HL-60 (cell line): ENCODE data around the gene DIP2C.

Experiments used
- DNase-seq, 2 experiments: peaks; one replicate each; pipeline ENCODE4 v3.0.0-alpha.2; 2010 to 2020; ENCODE audit warnings: low read depth in 1 of 2, low spot score in 1 of 2
- H3K27ac ChIP-seq: fragments of 250-450 bp; sonication (Bioruptor Pico); replicated peaks from 2 replicates; pipeline ENCODE4 v1.5.1; 2020; ENCODE audit warnings: mild to moderate bottlenecking, moderate library complexity
- H3K27me3 ChIP-seq: fragments of 250-450 bp; sonication (Bioruptor Pico); 2 replicates; pipeline ENCODE4 v1.5.1; 2021; ENCODE audit warnings: mild to moderate bottlenecking, moderate library complexity; ENCODE audit not compliant: insufficient read depth, poor library complexity, severe bottlenecking
- H3K4me3 ChIP-seq: replicated peaks from 2 replicates; pipeline ENCODE4 v1.5.1; 2011; ENCODE audit warnings: mild to moderate bottlenecking, control low read depth, low read length; ENCODE audit not compliant: insufficient read depth
- CTCF ChIP-seq: IDR thresholded peaks from one replicate; pipeline ENCODE4 v1.5.1; 2011; ENCODE audit warnings: low read length, control low read depth, inconsistent platforms; ENCODE audit not compliant: insufficient read depth
- GABPA ChIP-seq: IDR thresholded peaks from 2 replicates; pipeline ENCODE4 v1.6.1; 2012; ENCODE audit warnings: low read depth
- POLR2AphosphoS5 ChIP-seq: IDR thresholded peaks from 2 replicates; pipeline ENCODE4 v1.6.1; 2012; ENCODE audit warnings: low read depth
- REST ChIP-seq: IDR thresholded peaks from 2 replicates; pipeline ENCODE4 v1.6.1; 2012; ENCODE audit warnings: low read depth; ENCODE audit not compliant: insufficient replicate concordance
- SPI1 ChIP-seq: IDR thresholded peaks from 2 replicates; pipeline ENCODE4 v1.6.1; 2012; ENCODE audit warnings: low read depth, mild to moderate bottlenecking, borderline replicate concordance

DIP2C gene

GRCh38 chr10:308572-309085, 380.8 kb downstream of the DIP2C start:
- no peak for DNase-seq
- TF ChIP-seq SPI1 = no peak
- TF ChIP-seq POLR2AphosphoS5 = no peak
- no peak for TF ChIP-seq CTCF
- TF ChIP-seq GABPA = no peak
- no peak for TF ChIP-seq REST
- Histone ChIP-seq H3K4me3 (no peak overlapping the region), H3K27ac (no peak overlapping the region), H3K27me3 (no peaks in the 10 kb centered on the region)

GRCh38 chr10:308101-308500, 381.4 kb downstream of the DIP2C start:
- Histone ChIP-seq H3K4me3 (no peak overlapping the region), H3K27me3 (no peaks in the 10 kb centered on the region), H3K27ac (no peak overlapping the region)
- no peak for TF ChIP-seq SPI1
- TF ChIP-seq REST = no peak
- TF ChIP-seq POLR2AphosphoS5 = no peak
- TF ChIP-seq GABPA = no peak
- no peak for DNase-seq

GRCh38 chr10:307659-308058, 381.8 kb downstream of the DIP2C start:
- no peak overlapping the region for H3K4me3 ChIP-seq
- DNase-seq = no peak
- no peak overlapping the region for H3K27ac ChIP-seq
- no peak for TF ChIP-seq REST
- no peak for TF ChIP-seq POLR2AphosphoS5
- no peak for TF ChIP-seq SPI1
- no peak for TF ChIP-seq CTCF
- TF ChIP-seq GABPA = no peak
- H3K27me3 ChIP-seq = no peaks in the 10 kb centered on the region
